Calu3 (cell line): Measurements from ENCODE around the gene RPL15. TPM values are rescaled to one million over a fixed set of nuclear protein-coding genes. Genes with fewer than 3 reads are reported as not detected.

Experiments used
- BruUV-seq: library from RNA; stranded (reverse); fragments of 400-500 nt; replicated peaks from 2 replicates; lab custom pipeline; 2021; lab: Mats Ljungman, UMichigan
- CTCF ChIA-PET: fragments of 300-600 bp; sonication (Branson Sonifier 250); formaldehyde crosslinking; loops from one replicate; lab custom pipeline; 2022; ENCODE audit warnings: antibody characterized with exemption; lab: Charles Lee
- DNase-seq: peaks from one replicate; pipeline ENCODE4 v3.0.0; 2022
- H3K27ac Mint-ChIP-seq: one replicate; pipeline ENCODE4 v1.8.0; 2022; ENCODE audit warnings: mixed read lengths; ENCODE audit not compliant: unreplicated experiment
- H3K27me3 Mint-ChIP-seq: one replicate; pipeline ENCODE4 v1.8.0; 2022; ENCODE audit warnings: mixed read lengths; ENCODE audit not compliant: unreplicated experiment
- H3K36me3 Mint-ChIP-seq: one replicate; pipeline ENCODE4 v1.8.0; 2022; ENCODE audit warnings: mild to moderate bottlenecking, moderate library complexity, mixed read lengths; ENCODE audit not compliant: insufficient read depth, unreplicated experiment
- H3K4me1 Mint-ChIP-seq: one replicate; pipeline ENCODE4 v1.8.0; 2022; ENCODE audit warnings: mild to moderate bottlenecking, low read depth, mixed read lengths; ENCODE audit not compliant: unreplicated experiment
- H3K4me3 Mint-ChIP-seq: one replicate; pipeline ENCODE4 v1.8.0; 2022; ENCODE audit warnings: mild to moderate bottlenecking, low read depth, moderate library complexity, mixed read lengths; ENCODE audit not compliant: unreplicated experiment
- H3K9me3 Mint-ChIP-seq: one replicate; pipeline ENCODE4 v1.8.0; 2022; ENCODE audit warnings: low read depth, mixed read lengths; ENCODE audit not compliant: unreplicated experiment
- intact Hi-C: fragments of 100-400 bp; cut with micrococcal nuclease; formaldehyde crosslinking; loops from one replicate; pipeline ENCODE4 v1.10.0; 2022; ENCODE audit not compliant: unreplicated experiment
- total RNA-seq: library from RNA; stranded (reverse); gene quantifications from 2 replicates; pipeline ENCODE4 v1.2.3, GENCODE V29; 2022
- TF ChIP-seq, protein P1 (sequence below): fragments of 200-600 bp; IDR thresholded peaks from one replicate; pipeline ENCODE4 v1.8.0; 2022; ENCODE audit warnings: antibody characterized with exemption; ENCODE audit not compliant: unreplicated experiment

The RPL15 gene
- total RNA-seq, 1 experiment from 2014 or later, result 1,430 TPM

DNA sequence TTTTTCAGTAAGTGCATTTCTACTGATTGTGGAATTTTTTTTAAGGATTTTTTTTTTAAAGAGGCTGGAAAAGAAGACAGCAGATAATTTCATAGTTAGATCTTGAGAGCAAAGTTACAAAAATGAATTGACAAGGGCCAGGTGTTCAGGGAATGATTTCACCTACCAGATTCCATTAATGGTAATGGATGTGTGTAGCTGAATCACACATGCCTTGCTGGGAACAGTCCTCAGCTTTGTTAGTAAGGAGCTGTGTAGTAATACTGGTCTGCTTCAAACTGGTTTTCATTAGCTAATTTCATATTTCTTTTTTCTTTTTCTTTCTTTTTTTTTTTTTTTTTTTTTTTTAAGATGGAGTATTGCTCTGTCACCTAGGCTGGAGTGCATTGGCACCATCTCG, 44.1 kb downstream of the RPL15 start:
- Mint-ChIP-seq H3K27ac (no peak overlapping the region), H3K9me3 (no peaks in the 10 kb centered on the region), H3K4me3 (no peak overlapping the region), H3K36me3 (peaks cover 26% of the 10 kb centered on the region), H3K4me1 (peaks cover 12% of the 10 kb centered on the region), H3K27me3 (no peaks in the 10 kb centered on the region)
- no peak for DNase-seq
- TF ChIP-seq, protein P1, sequence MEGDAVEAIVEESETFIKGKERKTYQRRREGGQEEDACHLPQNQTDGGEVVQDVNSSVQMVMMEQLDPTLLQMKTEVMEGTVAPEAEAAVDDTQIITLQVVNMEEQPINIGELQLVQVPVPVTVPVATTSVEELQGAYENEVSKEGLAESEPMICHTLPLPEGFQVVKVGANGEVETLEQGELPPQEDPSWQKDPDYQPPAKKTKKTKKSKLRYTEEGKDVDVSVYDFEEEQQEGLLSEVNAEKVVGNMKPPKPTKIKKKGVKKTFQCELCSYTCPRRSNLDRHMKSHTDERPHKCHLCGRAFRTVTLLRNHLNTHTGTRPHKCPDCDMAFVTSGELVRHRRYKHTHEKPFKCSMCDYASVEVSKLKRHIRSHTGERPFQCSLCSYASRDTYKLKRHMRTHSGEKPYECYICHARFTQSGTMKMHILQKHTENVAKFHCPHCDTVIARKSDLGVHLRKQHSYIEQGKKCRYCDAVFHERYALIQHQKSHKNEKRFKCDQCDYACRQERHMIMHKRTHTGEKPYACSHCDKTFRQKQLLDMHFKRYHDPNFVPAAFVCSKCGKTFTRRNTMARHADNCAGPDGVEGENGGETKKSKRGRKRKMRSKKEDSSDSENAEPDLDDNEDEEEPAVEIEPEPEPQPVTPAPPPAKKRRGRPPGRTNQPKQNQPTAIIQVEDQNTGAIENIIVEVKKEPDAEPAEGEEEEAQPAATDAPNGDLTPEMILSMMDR, result no peak
- CTCF ChIA-PET, result interaction anchor here (0.5 to 0.7 kb wide), 3 partner anchors 39 to 709 kb away, joined by 3 to 5 read pairs (median 3); no protein-coding TSS in a partner anchor
- intact Hi-C loops, result no loop called here
- BruUV-seq, result no TSS peak

- TF ChIP-seq, protein P1, result no peak
- intact Hi-C loops, result no loop called here
- no TSS peak for BruUV-seq
- Mint-ChIP-seq H3K27ac (no peak overlapping the region), H3K36me3 (peaks cover 22% of the 10 kb centered on the region), H3K27me3 (no peaks in the 10 kb centered on the region), H3K9me3 (no peaks in the 10 kb centered on the region), H3K4me3 (no peak overlapping the region), H3K4me1 (peaks cover 12% of the 10 kb centered on the region)
- CTCF ChIA-PET, result interaction anchor here (0.7 kb wide), 1 partner anchor 43 kb away, joined by 3 read pairs; no protein-coding TSS in a partner anchor
- DNase-seq, result no peak
Measured at GRCh38 chr3:23961913-23962312, 45.0 kb downstream of the RPL15 start.

DNA sequence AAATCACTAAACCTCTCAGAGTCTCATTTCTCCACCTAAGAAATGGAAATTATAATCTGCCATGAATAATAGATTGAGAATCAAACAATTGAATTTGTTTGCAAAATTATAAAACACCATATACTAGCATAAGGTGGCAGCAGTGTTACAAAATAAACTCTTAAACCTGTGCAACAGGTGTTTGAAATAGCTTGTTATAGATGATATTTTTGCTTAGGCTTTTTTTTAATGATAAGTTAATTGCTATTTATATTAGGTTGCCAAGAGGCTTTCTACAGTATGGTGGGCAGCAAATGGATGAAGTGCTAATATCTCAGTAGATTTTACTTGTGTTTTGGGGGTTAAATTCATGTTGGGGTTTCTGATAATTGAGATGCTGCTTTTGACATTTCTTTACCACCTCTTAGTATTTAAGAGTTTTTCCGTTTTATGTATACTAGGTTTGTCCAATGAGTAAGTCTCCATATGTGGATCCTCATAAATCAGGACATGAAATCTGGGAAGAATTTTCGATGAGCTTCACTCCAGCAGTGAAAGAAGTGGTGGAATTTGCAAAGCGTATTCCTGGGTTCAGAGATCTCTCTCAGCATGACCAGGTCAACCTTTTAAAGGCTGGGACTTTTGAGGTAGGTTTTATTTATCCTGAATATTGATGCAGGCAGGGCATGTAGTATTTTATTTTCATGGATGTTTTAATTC, 47.8 kb downstream of the RPL15 start:
- H3K27ac Mint-ChIP-seq, result no peak overlapping the region
- H3K9me3 Mint-ChIP-seq, result no peaks in the 10 kb centered on the region
- no peak for DNase-seq
- TF ChIP-seq, protein P1, result no peak
- no TSS peak for BruUV-seq
- CTCF ChIA-PET, result interaction anchor here (0.7 kb wide), 2 partner anchors 24 to 29 kb away, joined by 3 to 10 read pairs; no protein-coding TSS in a partner anchor
- no peak overlapping the region for H3K4me3 Mint-ChIP-seq
- peaks cover 22% of the 10 kb centered on the region for H3K36me3 Mint-ChIP-seq
- peaks cover 14% of the 10 kb centered on the region for H3K4me1 Mint-ChIP-seq
- H3K27me3 Mint-ChIP-seq, result no peaks in the 10 kb centered on the region
- intact Hi-C loops, result no loop called here

- Mint-ChIP-seq H3K36me3 (peaks cover 22% of the 10 kb centered on the region), H3K4me1 (peaks cover 12% of the 10 kb centered on the region), H3K4me3 (no peak overlapping the region), H3K27ac (no peak overlapping the region), H3K27me3 (no peaks in the 10 kb centered on the region), H3K9me3 (no peaks in the 10 kb centered on the region)
- DNase-seq, result no peak
- intact Hi-C loops, result no loop called here
- TF ChIP-seq, protein P1, result no peak
- CTCF ChIA-PET, result no interaction called here
- BruUV-seq, result no TSS peak
Measured at GRCh38 chr3:23966328-23966727, 49.4 kb downstream of the RPL15 start.
